Placental epithelial cell (primary cell): Measurements from ENCODE around the gene UBE3D. TPM values are rescaled to one million over a fixed set of nuclear protein-coding genes. Genes with fewer than 3 reads are reported as not detected.

ENCODE experiments used
- small RNA-seq: library from RNA; depleted of rRNA; stranded (forward); fragments of <200 nt; gene quantifications from one replicate; pipeline ENCODE3, GENCODE V24; 2012
- total RNA-seq: library from RNA; depleted of rRNA; stranded (reverse); fragments of >200 nt; gene quantifications from 2 replicates; pipeline ENCODE4 v1.2.3, GENCODE V29; 2012

The UBE3D gene, protein sequence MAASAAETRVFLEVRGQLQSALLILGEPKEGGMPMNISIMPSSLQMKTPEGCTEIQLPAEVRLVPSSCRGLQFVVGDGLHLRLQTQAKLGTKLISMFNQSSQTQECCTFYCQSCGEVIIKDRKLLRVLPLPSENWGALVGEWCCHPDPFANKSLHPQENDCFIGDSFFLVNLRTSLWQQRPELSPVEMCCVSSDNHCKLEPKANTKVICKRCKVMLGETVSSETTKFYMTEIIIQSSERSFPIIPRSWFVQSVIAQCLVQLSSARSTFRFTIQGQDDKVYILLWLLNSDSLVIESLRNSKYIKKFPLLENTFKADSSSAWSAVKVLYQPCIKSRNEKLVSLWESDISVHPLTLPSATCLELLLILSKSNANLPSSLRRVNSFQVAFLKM
- 7.5 and 7.9 TPM in 2 replicates for total RNA-seq

DNA sequence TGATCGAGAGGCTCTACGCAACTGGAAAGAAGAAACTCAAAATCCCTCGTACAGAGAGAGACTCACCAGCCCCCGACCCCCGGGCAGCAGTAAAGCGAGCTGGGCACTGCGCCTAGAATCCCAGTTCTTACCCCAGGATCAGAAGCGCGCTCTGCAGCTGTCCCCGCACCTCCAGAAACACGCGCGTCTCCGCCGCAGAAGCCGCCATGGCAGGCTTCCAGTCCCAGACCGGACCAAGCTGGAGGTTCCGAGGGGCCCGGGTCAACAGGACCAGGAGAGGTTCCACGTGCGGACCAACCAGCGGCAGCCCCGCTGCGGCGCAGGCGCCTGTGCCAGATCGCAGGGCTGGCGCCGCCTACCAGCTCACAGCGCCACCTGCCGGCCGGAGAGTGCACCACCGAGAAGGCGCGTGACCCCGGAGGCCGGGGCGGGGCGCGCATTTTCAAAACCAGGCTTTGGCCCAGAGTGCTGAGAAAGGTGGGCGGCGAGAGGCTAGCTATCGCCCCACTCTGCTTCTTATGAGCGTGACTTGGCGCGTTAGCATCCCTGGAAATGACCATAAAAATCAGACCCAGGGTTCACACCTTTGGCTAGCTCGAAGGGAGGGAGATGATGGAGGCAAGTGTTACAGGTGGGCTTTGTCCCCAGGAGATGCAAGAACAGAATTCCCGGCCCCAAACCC, at the start of gene UBE3D:
UBE3D (minus strand) TSS at position 331 of the 682 bp plus-strand sequence; CDS start at position 208, 123 bp downstream.

DNA sequence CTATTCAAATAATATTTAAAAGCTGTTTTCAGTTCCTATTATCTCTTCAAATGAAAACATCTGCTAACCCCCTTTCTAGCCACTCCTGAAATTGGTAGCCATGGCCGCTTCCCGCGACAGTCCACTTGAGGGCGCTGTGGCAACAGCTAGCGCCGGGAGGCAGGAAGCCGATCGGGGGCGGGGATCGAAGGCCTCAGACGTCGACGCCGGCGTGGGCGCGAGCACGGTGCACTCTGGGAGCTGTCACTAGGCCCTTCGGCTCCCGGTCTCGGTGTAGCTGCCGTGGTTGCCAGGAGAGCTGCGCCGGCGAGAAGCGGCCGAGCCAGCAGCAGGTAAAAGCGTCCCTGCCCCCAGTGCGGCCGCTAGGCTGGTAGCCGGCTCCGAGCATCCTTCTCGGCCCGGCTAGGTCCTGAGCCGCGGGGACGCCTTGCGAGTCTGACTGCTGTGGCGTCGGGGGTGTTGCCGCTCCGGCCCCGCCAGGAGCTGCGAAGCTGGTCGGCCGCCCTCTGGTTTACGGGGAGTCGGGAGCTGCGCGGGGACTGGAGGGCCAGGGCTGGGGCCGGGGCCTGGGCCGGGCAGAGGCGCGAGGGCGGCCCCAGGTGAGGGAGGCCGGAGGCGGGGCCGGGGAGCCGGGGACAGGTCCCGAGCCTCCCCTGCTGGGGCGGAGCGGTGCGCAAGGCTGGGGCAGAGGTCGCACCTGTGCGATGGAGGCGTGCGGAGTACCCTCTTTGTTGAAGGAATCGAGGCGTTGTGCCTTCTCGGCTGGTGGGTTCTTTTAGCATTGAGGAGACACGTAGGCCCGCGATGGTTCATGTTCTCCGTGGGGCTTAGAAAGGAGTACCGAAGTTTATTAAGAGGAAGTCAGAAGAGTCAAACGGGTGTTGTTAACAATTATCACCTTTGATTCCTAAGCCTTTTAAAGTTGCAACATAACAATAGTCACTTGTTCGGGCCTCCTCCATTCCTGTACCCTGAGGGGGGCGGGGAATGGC, 2.1 kb upstream of the UBE3D start, which contains the start of gene DOP1A:
DOP1A (plus strand) TSS at position 224 of the 992 bp plus-strand sequence. CDS start 29,307 bp downstream, outside the sequence.

Small RNA genes lying within 50 kb of the gene (small RNA-seq; reads per million reads assigned to genes)
- gene LAP3P1: not detected

Other genes starting within 250 kb of the UBE3D start
- gene DOP1A, start 1.8 kb upstream of the UBE3D start, total RNA-seq: 17.7 and 29.7 TPM in 2 replicates
- gene PGM3, start 127.4 kb upstream of the UBE3D start, total RNA-seq: 75.8 and 81.7 TPM in 2 replicates
- 1.2 TPM in 2 replicates for gene RWDD2A, start 127.5 kb upstream of the UBE3D start, total RNA-seq